ENCODE results near the gene DNAJB6.

The DNAJB6 gene

GRCh38 chr7:157466867-157467261 is 130.1 kb downstream of the DNAJB6 start:
- DNase-seq (ENCODE audit: low spot score): no peak

Measured in CD4-positive, alpha-beta T cell treated with Interleukin-15 for 4 hours (primary cell).